Coronary artery (tissue), 2 donors: ENCODE measurements around the gene UBE4B.

Experiments
- DNase-seq: peaks from one replicate; pipeline ENCODE4 v3.0.0-alpha.2; 2017; ENCODE audit warnings: low spot score
- H3K27ac ChIP-seq, 2 donors: fragments of 200-600 bp; sonication (generic); one replicate each; pipeline ENCODE4 v1.5.1; 2016 to 2019
- H3K4me3 ChIP-seq: fragments of 200-600 bp; sonication (generic); 2 replicates; pipeline ENCODE4 v1.5.1; 2016; ENCODE audit warnings: mild to moderate bottlenecking, moderate library complexity
- TF ChIP-seq, protein P1 (sequence below): fragments of 200-600 bp; sonication (generic); IDR thresholded peaks from one replicate; pipeline ENCODE4 v1.5.1; 2019; ENCODE audit warnings: antibody characterized with exemption

The UBE4B gene

DNA sequence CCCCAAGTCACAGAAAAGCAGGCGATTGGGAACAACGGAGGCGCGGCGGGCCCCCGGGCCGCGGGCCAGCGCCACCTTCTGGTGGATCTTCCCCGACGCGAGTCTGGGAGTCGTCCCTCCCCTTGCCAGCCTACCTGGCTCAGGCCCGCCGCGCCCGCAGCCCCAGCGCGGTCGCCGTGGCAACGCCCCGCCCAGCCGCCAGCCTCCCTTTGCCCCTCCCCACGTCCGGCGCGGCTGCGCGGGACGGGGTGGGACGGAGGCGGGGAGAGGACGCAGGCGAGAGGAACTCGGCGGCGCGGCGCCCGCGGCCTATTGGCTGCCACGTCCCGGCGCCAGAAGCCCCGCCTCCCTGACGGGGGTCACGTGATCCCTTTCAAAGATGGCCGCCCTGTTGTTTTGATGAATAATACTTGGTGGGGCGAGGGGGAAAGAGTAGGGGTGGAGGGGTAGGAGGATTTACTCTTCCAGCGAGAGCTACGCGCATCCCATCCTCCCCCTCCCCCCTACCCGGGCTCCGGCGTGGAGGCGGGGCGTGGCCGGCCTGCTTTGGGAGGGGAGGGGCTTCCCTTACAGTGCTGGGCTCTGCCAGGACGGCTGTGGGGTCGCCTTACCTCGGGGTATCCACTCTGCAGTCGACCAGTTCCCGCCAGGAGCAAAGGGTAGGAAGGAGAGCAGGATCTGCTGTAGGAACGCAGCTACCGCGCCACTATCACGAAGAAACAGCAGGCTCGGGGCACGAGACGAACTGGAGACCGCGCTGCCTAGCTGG is at the start of gene UBE4B:
Gene UBE4B (plus strand): TSS at position 369 of the 769 bp plus-strand sequence. CDS start 713 bp downstream, outside the sequence.
- Histone ChIP-seq H3K4me3 (peak within 1 kb of the TSS; percentile 92), H3K27ac (peak within 1 kb of the TSS; percentile 79 to 96)
- peak; percentile 98 for DNase-seq
- TF ChIP-seq, protein P1, sequence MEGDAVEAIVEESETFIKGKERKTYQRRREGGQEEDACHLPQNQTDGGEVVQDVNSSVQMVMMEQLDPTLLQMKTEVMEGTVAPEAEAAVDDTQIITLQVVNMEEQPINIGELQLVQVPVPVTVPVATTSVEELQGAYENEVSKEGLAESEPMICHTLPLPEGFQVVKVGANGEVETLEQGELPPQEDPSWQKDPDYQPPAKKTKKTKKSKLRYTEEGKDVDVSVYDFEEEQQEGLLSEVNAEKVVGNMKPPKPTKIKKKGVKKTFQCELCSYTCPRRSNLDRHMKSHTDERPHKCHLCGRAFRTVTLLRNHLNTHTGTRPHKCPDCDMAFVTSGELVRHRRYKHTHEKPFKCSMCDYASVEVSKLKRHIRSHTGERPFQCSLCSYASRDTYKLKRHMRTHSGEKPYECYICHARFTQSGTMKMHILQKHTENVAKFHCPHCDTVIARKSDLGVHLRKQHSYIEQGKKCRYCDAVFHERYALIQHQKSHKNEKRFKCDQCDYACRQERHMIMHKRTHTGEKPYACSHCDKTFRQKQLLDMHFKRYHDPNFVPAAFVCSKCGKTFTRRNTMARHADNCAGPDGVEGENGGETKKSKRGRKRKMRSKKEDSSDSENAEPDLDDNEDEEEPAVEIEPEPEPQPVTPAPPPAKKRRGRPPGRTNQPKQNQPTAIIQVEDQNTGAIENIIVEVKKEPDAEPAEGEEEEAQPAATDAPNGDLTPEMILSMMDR: peak; percentile 57

DNA sequence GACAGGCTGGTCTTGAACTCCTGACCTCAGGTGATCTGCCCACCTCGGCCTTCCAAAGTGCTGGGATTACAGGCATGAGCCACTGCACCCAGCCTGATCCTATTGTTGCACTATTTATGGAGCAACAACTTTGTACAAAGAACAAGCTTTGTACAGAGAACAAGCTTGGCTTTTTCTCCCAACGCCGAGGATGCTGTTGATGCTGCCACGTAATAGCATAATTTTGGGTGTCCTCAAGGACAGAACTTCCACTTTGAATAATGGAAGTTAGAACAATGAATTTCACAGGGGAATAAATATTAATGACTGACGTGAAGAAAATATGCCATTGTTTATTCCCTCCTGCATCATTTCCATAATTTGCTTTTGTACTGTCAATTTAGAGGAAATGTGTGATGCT is 48.5 kb upstream of the UBE4B start:
- peak overlapping the region in 1 of 2 donors; percentile 7 for H3K27ac ChIP-seq
- no peak overlapping the region for H3K4me3 ChIP-seq
- TF ChIP-seq, protein P1: no peak
- DNase-seq: no peak

DNA sequence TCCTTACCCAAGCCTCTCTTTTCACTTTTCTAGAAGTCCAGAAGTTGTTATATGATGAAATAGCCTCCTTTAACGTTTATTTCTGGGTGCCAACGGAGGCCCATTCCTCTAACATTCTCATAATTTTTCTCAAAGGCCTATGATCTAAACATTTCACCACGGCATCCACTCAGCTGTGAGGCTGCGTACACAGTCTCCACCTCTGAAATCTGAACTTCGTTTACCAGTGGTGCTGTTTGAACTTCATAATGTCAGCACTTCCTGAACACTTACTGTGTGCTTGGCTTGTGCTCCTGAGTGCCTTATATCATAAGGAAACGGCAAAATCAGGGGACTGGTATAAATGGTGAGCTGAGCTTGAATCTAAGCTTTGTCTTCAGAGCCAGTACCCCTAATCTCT is 47.8 kb upstream of the UBE4B start:
- no peak for DNase-seq
- TF ChIP-seq, protein P1: no peak
- Histone ChIP-seq H3K27ac (no peak overlapping the region), H3K4me3 (no peak overlapping the region)

DNA sequence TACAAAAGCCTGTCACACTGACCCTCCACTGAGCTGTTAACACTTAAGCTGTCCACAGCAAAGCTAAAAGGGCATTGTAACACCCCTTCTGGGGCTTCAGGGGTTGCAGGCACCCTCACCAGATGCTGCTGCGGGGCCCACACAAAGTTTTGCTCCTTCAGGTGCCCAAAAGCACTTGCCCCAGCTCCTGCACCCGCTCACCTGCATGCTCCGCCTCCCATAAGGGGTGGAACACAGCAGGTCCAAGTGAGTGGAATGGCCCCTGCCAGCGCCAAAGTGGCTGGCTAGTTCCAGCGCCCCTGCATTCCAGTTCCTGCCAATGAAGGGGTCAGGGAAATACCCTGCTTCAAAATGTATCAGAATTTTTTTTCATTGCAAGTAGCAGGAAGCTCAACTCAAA is 43.0 kb upstream of the UBE4B start:
- H3K4me3 ChIP-seq: no peak overlapping the region
- TF ChIP-seq, protein P1: no peak
- H3K27ac ChIP-seq: no peak overlapping the region
- DNase-seq: no peak

DNA sequence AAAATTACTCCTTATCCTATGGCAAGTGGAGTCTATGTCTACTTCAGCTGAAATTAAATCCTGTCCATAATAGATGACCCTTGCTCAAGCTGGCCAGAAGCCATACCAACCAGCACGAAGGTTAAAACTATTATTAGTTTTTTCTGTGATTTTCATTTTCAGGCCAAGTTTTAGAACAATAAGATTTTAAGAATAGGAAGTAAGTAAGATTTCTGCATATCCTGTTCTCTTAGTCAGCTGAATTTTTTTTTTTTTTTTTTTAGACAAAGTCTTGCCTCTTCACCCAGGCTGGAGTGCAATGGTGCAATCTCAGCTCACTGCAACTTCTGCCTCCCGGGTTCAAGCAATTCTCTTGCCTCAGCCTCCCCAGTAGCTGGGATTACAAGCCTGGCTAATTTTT is 41.8 kb upstream of the UBE4B start:
- H3K27ac ChIP-seq: peak overlapping the region in 1 of 2 donors; percentile 79
- no peak for DNase-seq
- TF ChIP-seq, protein P1: no peak

DNA sequence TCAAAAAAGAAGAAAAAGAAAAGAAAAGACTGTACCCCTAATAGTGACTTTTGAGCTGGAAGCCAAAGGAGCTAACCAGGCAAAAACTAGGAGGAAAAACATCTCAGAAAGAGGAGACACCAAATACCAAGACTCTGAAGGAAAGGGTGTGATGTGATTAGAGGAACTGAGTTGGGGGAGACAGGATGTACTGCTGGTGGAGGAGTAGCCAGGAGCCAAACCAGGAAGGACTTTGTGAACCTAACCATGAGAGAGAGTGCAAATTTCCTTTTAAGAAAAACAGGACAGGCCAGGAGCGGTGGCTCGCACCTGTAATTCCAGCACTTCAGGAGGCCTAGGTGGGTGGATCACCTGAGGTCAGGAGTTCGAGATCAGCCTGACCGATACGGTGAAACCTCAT is 39.8 kb upstream of the UBE4B start:
- DNase-seq: no peak
- Histone ChIP-seq H3K4me3 (no peak overlapping the region), H3K27ac (peak overlapping the region in 1 of 2 donors; percentile 32)
- TF ChIP-seq, protein P1: no peak

More for the DNA sequence above, 41.8 kb upstream of the UBE4B start:
- no peak overlapping the region for H3K4me3 ChIP-seq

DNA sequence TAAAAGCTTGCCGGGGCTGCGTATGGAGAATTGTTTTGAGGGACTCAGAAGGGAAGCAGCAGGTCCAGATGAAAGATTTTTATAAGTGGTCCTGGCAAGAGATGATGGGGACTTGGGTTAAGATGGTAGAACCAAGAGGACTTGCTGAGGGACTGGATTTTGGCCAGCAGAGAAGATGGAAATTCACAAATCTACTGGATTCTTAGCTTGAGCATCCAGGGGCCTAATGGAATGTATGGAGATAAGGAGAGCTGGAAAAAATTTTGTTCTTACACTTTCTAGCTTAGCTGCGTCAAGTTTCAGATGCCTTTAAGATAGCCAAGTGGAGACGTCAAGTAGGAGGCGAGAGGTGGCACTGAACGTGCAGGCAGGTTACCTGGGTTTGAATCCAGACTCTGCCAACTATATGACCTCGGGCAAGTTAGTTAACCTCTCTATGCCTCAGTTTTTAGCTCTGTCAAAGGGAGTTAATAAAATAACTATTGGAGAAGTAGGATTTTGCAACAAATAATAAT is 39.1 kb upstream of the UBE4B start:
- Histone ChIP-seq H3K27ac (no peak overlapping the region), H3K4me3 (no peak overlapping the region)
- TF ChIP-seq, protein P1: no peak
- DNase-seq: no peak
